ENCODE measurements around the gene CAPN15. TPM values are rescaled to one million over a fixed set of nuclear protein-coding genes. Genes with fewer than 3 reads are reported as not detected.
"Not testable (repeated sequence)": the region's sequence is repeated elsewhere in the genome, so short reads cannot be mapped to it uniquely, and the experiment has no call there.

CAPN15 gene
- polyA plus RNA-seq (ENCODE audit: insufficient read length) = 23.8 TPM
- long read RNA-seq, donor 1 = 0 reads
- long read RNA-seq, donor 2, partial matches to known transcripts = 0 of 2 reads
- long read RNA-seq, donor 2, other reads (novel, unspliced or antisense) = 0 of 2 reads
- long read RNA-seq, donor 3, partial matches to known transcripts = 0 of 2 reads
- long read RNA-seq, donor 3, other reads (novel, unspliced or antisense) = 0 of 2 reads
- long read RNA-seq, donor 4 = 0 reads
- long read RNA-seq, donor 5, partial matches to known transcripts = 0 of 2 reads
- long read RNA-seq, donor 5, other reads (novel, unspliced or antisense) = 0 of 2 reads
- long read RNA-seq, donor 6, full-length matches to known transcripts = 4 of 4 reads
- long read RNA-seq, donor 6, partial matches to known transcripts = 0 of 4 reads
- long read RNA-seq, donor 6, other reads (novel, unspliced or antisense) = 0 of 4 reads
- long read RNA-seq, donor 7, partial matches to known transcripts = 0 of 4 reads
- long read RNA-seq, donor 7, other reads (novel, unspliced or antisense) = 0 of 4 reads
- long read RNA-seq, donor 8, partial matches to known transcripts = 8 of 9 reads
- long read RNA-seq, donor 8, other reads (novel, unspliced or antisense) = 0 of 9 reads

DNA sequence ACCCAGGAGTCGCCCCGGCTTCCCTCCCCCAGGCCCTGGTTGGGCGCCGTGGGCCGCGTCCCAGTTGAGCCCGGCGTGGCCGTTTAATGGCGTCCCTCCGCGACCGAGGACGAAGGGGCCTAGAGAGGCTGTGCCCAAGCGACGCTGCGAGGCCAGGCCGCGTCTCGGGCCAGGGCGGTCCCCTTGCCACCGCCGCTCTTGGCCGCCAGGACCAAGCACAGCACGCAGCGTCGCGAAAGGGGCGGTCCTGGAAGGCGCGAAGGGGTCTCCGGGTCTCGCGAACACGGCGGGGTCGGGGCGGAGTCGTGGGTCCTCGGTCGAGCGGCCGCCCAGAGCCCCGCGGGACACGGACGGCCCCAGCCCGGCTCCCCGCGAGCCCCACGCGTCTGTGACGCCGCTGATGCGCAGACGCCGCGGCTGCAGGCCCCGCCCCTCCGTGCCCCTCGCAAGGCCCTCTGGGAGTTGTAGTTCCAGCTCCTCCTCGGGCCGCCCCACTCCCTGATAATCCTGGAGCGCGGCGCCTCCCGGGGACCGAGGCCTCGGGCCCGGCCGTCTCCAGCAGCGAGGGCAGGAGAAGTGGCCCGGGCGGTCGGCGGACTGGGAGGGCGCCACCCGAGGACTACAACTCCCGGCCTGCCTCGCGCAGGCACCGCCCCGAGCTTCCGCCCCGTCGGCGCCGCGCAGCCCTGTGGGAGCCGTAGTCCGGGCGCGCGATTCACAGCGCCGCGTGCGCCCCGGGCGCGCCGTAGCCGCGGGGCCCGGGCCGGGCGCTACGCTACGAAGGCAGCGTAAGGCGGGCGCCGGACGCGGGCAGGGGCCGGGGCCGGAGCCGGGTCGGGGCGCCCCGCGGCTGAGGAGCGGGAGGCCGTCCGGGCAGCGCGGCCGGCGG, at the start of gene CAPN15:
CAPN15 (plus strand) TSS at position 698 of the 889 bp plus-strand sequence. CDS start 19,127 bp downstream, outside the sequence.
- DNase-seq = peak; percentile 86

DNA sequence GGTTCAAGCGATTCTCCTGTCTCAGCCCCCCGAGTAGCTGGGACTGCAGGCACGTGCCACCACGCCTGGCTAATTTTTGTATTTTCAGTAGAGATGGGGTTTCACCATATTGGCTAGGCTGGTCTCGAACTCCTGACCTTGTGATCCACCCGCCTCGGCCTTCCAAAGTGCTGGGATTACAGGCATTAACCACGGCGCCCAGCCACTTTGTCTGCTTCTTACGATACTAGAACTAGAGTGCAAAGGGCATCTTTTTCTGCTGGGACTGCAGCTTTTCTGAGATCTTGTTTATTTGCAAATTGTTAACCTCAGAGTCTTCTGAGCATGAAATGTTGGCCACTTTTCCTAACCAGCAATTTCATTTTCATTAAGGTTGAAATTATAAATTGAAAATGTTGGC, 49.2 kb upstream of the CAPN15 start:
- not testable (repeated sequence) for DNase-seq

GRCh38 chr16:482468-483185, 44.9 kb upstream of the CAPN15 start:
- no peak for DNase-seq

DNA sequence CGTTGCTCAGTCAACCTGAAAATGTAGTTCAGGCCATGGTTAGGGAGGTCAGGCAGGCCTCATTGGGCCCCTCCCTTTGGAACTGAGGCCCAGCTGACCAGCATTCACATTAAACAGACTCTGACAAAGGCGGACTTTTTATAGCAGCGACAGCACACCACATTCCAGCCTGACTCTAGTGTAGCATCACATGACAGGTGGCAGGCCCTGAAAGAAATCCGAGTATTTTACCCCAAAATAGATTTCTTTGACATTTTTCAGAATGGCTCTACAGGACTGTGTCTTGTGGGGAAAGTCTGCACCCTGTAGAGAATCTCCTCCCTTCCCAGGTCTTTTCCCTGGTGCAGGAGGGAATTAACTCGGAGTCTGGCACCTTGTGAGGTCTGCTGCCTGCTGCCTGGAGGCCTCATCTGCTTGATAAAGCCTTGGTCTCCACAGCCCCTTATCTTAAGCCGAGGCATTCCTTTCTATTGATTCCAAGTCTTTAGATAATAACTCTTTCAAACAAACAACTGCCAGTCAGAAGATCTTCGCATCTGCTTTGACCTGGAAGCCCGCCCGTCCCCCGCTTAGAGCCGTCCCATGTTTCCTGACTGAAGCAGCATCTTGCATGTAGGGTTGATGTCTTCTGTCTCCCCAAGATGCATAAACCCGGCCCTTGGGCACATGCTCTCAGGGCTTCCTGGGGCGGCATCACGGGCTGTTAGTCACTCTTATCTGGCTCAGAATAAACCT, 44.0 kb upstream of the CAPN15 start:
- DNase-seq = no peak

GRCh38 chr16:489606-490005, 37.9 kb upstream of the CAPN15 start:
- no peak for DNase-seq

- no peak for DNase-seq
Measured at GRCh38 chr16:490768-491167, 36.7 kb upstream of the CAPN15 start.

DNA sequence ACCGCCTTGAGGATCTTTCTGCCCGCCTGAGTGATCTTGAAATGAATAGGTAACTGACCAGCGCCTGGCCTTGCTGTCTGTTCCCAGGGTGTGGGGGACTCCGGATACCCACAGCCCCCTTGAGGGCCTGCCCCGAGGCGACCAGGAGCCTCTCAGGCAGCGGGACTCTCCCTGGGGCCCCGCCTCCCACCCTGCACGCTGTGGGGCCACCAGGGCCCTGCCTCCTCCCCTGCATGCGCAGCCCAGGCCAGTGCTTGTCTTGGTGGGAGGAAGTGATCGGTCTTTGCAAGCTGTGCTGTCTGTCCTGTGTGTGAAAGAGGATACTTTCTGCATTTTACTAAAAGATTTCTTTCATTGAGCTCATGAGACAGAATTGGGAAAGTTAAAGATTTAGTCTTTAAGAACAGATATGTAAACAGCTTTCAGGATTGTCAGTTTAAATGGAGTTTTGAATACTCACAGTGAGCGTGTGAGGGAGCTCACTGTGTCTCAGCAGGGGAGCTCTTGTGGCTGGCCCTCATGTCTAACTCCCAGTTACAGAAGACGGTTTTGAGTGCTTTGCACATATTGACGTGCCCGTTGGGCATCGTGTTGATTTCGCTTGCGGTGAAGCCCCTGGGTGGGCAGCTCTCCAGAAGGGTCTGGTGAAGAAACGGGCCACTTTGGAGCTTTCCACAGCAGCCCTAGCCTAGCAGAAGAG, 36.1 kb upstream of the CAPN15 start:
- DNase-seq = no peak

DNA sequence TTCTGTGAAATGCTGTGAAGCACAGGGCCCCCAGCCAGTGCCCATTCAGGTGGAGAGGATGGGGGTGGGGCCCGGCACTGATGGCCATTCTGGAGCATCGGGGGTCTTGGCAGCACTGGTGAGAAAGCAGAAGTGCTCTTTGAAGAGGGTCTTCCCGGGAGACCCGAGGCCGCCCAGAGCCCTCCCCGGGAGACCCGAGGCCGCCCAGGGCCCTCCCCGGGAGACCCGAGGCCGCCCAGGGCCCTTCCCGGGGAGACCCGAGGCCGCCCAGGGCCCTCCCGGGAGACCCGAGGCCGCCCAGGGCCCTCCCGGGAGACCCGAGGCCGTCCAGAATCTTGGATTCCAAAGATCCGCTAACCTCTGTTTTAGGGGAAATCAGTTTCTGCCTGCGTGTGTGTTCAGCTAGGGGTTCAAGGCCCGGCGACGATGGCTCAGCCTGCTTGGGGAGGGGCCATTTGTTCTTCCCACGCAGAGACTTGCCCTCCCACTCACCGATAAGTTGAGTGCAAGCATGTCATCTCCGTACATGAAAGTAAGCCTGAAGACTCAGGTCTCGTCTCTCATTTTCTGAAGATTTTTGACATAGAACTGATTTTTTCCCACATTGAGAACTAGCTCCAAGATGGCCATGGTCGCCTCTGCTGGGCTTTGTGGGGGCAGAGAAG, 35.2 kb upstream of the CAPN15 start:
- no peak for DNase-seq

DNA sequence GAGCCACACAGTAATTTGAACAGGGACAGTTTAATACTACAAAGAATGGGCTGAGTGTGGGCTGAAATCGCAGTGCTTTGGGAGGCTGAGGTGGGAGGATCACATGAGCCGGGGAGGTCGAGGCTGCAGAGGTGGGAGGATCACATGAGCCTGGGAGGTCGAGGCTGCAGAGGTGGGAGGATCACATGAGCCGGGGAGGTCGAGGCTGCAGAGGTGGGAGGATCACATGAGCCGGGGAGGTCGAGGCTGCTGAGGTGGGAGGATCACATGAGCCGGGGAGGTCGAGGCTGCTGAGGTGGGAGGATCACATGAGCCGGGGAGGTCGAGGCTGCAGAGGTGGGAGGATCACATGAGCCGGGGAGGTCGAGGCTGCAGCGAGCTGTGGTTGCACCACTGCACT, 32.8 kb upstream of the CAPN15 start:
- DNase-seq = not testable (repeated sequence)

GRCh38 chr16:495127-495748, 32.3 kb upstream of the CAPN15 start:
- no peak for DNase-seq

GRCh38 chr16:496097-496886, 31.2 kb upstream of the CAPN15 start:
- DNase-seq = no peak

GRCh38 chr16:497258-497657, 30.3 kb upstream of the CAPN15 start:
- no peak for DNase-seq

GRCh38 chr16:499924-500323, 27.6 kb upstream of the CAPN15 start:
- DNase-seq = no peak

- DNase-seq = no peak
Measured at GRCh38 chr16:500709-501108, 26.8 kb upstream of the CAPN15 start.

DNA sequence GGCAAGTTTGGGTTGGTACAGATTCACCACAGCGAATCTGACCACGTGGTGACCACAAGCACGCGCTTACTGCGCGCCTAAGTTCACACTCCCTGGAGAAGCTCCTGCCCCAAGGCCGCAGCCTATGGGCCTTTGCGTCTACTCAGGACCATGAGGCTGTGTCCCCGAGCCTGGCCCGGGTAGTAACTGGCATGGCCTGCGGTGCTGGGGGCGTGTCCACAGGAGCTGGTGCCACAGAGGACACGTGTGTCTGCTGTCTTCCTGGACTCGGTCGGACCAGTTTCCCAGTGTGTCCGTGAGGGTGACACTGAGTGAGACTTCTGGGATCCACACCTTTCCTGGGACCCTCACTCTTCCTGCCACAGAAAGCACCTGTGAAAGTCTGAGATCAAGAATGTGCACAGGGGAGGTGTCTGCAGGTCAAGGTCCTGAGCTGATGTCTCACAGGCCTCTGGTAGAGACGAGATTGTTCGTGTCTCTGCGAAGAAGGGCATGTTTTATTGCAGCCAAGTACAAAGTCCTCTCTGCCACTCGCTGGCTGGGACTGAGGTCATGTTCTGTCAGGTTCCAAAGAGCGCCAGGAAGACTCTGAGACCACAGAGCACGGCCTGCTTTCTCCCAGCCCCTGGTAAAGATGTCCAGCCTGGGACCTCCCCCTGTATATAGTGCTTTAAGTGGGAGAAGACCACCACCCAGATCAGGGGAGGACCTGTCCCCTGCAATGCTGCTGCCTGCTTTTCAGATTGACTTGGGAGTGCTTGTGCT, 25.2 kb upstream of the CAPN15 start:
- DNase-seq = no peak

GRCh38 chr16:503150-504071, 24.1 kb upstream of the CAPN15 start:
- DNase-seq = no peak
